GM21529 (cell line): ENCODE measurements around the gene EBF3.

Experiments used
- ATAC-seq: cut with Tn5 transposase; IDR thresholded peaks from one replicate; pipeline ENCODE4 v1.9.1; 2021; ENCODE audit not compliant: unreplicated experiment

Gene EBF3

GRCh38 chr10:129912986-129913695 lies 50.9 kb downstream of the EBF3 start:
- no peak for ATAC-seq

- no peak for ATAC-seq
Measured at GRCh38 chr10:129912166-129912917, 51.7 kb downstream of the EBF3 start.

GRCh38 chr10:129911451-129912165 lies 52.5 kb downstream of the EBF3 start:
- ATAC-seq = no peak

GRCh38 chr10:129910861-129911260 lies 53.2 kb downstream of the EBF3 start:
- ATAC-seq = no peak

GRCh38 chr10:129909531-129910256 lies 54.4 kb downstream of the EBF3 start:
- no peak for ATAC-seq

- ATAC-seq = no peak
Measured at GRCh38 chr10:129909080-129909479, 55.0 kb downstream of the EBF3 start.

- ATAC-seq = no peak
Measured at GRCh38 chr10:129908406-129908805, 55.7 kb downstream of the EBF3 start.

GRCh38 chr10:129905553-129905952 lies 58.5 kb downstream of the EBF3 start:
- ATAC-seq = no peak

GRCh38 chr10:129904323-129904722 lies 59.8 kb downstream of the EBF3 start:
- no peak for ATAC-seq

GRCh38 chr10:129901389-129902006 lies 62.6 kb downstream of the EBF3 start:
- no peak for ATAC-seq

- ATAC-seq = no peak
Measured at GRCh38 chr10:129900825-129901224, 63.2 kb downstream of the EBF3 start.

GRCh38 chr10:129899276-129900130 lies 64.6 kb downstream of the EBF3 start:
- no peak for ATAC-seq

GRCh38 chr10:129898706-129899268 lies 65.3 kb downstream of the EBF3 start:
- no peak for ATAC-seq

GRCh38 chr10:129897871-129898626 lies 66.0 kb downstream of the EBF3 start:
- ATAC-seq = no peak

- ATAC-seq = no peak
Measured at GRCh38 chr10:129896860-129897200, 67.2 kb downstream of the EBF3 start.

- ATAC-seq = no peak
Measured at GRCh38 chr10:129896136-129896859, 67.8 kb downstream of the EBF3 start.

GRCh38 chr10:129895811-129896135 lies 68.3 kb downstream of the EBF3 start:
- no peak for ATAC-seq

GRCh38 chr10:129894698-129895097 lies 69.4 kb downstream of the EBF3 start:
- no peak for ATAC-seq
